SK-N-MC (cell line): ENCODE data around the gene JUP.

ENCODE experiments used
- EZH2 ChIP-seq: fragments of 200-600 bp; sonication (generic); IDR thresholded peaks from one replicate; pipeline ENCODE4 v1.6.1; 2017; ENCODE audit warnings: antibody characterized with exemption
- FOXP2 ChIP-seq: optimal IDR thresholded peaks from 2 replicates; pipeline ENCODE3; 2011; ENCODE audit warnings: mild to moderate bottlenecking, moderate library complexity; ENCODE audit not compliant: insufficient read depth; ENCODE audit errors: extremely low read length, control extremely low read depth
- POLR2AphosphoS5 ChIP-seq: IDR thresholded peaks from 2 replicates; pipeline ENCODE4 v1.6.1; 2012; ENCODE audit warnings: mild to moderate bottlenecking, low read depth, low read length, borderline replicate concordance

DNA sequence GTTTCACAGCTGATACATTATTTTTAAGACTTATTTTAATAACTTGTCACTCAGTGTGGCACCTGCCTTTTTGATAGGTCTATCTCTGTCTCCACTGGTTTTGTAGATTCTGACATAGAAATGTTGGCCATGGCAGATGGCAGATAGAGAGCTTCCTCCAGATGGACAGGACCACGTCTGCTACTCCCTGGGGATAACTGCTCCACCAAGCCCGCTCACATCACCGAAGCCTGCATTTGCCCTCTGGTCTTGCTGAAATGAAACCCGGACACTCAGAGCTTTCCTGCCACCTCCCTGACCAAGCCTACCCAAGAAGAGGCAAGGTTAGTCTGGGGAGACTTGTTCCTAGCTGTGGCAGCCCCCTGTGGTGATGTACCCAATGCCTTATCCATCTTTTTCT is 35.6 kb downstream of the JUP start:
- TF ChIP-seq POLR2AphosphoS5 (no peak), EZH2 (no peak), FOXP2 (no peak)
